HG03045 (cell line): ENCODE measurements around the gene ZC3HAV1.
"Not testable (repeated sequence)": the region's sequence is repeated elsewhere in the genome, so short reads cannot be mapped to it uniquely, and the experiment has no call there.

Experiments used
- ATAC-seq: cut with Tn5 transposase; IDR thresholded peaks from one replicate; pipeline ENCODE4 v1.9.1; 2021; ENCODE audit warnings: mild to moderate bottlenecking, moderate library complexity; ENCODE audit not compliant: unreplicated experiment

The ZC3HAV1 gene

GRCh38 chr7:139088268-139088667 is 21.3 kb downstream of the ZC3HAV1 start:
- ATAC-seq = no peak

- no peak for ATAC-seq
Observed at GRCh38 chr7:139087212-139087611, 22.3 kb downstream of the ZC3HAV1 start.

- ATAC-seq = no peak
Observed at GRCh38 chr7:139086454-139086853, 23.1 kb downstream of the ZC3HAV1 start.

GRCh38 chr7:139084709-139085108 is 24.8 kb downstream of the ZC3HAV1 start:
- no peak for ATAC-seq

- no peak for ATAC-seq
Observed at GRCh38 chr7:139081584-139081983, 27.9 kb downstream of the ZC3HAV1 start.

GRCh38 chr7:139080905-139081304 is 28.6 kb downstream of the ZC3HAV1 start:
- ATAC-seq = no peak

- ATAC-seq = no peak
Observed at GRCh38 chr7:139079861-139080260, 29.7 kb downstream of the ZC3HAV1 start.

GRCh38 chr7:139078911-139079310 is 30.6 kb downstream of the ZC3HAV1 start:
- ATAC-seq = no peak

GRCh38 chr7:139078399-139078798 is 31.1 kb downstream of the ZC3HAV1 start:
- no peak for ATAC-seq

GRCh38 chr7:139077706-139078105 is 31.8 kb downstream of the ZC3HAV1 start:
- not testable (repeated sequence) for ATAC-seq

GRCh38 chr7:139075871-139076686 is 33.4 kb downstream of the ZC3HAV1 start:
- no peak for ATAC-seq

GRCh38 chr7:139075031-139075652 is 34.4 kb downstream of the ZC3HAV1 start:
- peak; percentile 79 for ATAC-seq

GRCh38 chr7:139072796-139073195 is 36.7 kb downstream of the ZC3HAV1 start:
- no peak for ATAC-seq

- ATAC-seq = no peak
Observed at GRCh38 chr7:139071680-139072079, 37.8 kb downstream of the ZC3HAV1 start.

- ATAC-seq = no peak
Observed at GRCh38 chr7:139068544-139069399, 40.7 kb downstream of the ZC3HAV1 start.

- no peak for ATAC-seq
Observed at GRCh38 chr7:139066315-139066714, 43.2 kb downstream of the ZC3HAV1 start.

GRCh38 chr7:139065323-139065722 is 44.2 kb downstream of the ZC3HAV1 start:
- no peak for ATAC-seq

GRCh38 chr7:139061416-139061815 is 48.1 kb downstream of the ZC3HAV1 start:
- ATAC-seq = no peak

- no peak for ATAC-seq
Observed at GRCh38 chr7:139060695-139061237, 48.8 kb downstream of the ZC3HAV1 start.

GRCh38 chr7:139059905-139060304 is 49.6 kb downstream of the ZC3HAV1 start:
- ATAC-seq = no peak

- no peak for ATAC-seq
Observed at GRCh38 chr7:139058943-139059342, 50.6 kb downstream of the ZC3HAV1 start.
